Cardiac muscle cell (in vitro differentiated cells and primary cell): ENCODE results near the gene RAET1G. TPM values are rescaled to one million over a fixed set of nuclear protein-coding genes. Genes with fewer than 3 reads are reported as not detected.
"Not testable (repeated sequence)": the region's sequence is repeated elsewhere in the genome, so short reads cannot be mapped to it uniquely, and the experiment has no call there.

Experiments
- DNase-seq, 2 donors: peaks; one replicate each; pipeline versions ENCODE4 v3.0.0 to v3.0.0-alpha.2; 2010 to 2017; ENCODE audit warnings: low read depth in 1 of 2, low spot score in 1 of 2
- H3K27ac ChIP-seq: fragments of 200-600 bp; sonication (generic); 2 replicates; pipeline ENCODE4 v1.5.1; 2016
- H3K27me3 ChIP-seq: fragments of 200-600 bp; sonication (generic); 2 replicates; pipeline ENCODE4 v1.6.0; 2016; ENCODE audit warnings: control low read depth
- H3K36me3 ChIP-seq: fragments of 200-600 bp; sonication (generic); 2 replicates; pipeline ENCODE4 v1.5.1; 2016; ENCODE audit warnings: control low read depth
- H3K4me1 ChIP-seq: fragments of 200-600 bp; sonication (generic); 2 replicates; pipeline ENCODE4 v1.8.1; 2017; ENCODE audit warnings: low read depth, mild to moderate bottlenecking, mixed run types
- H3K4me3 ChIP-seq: fragments of 200-600 bp; sonication (generic); 2 replicates; pipeline ENCODE4 v1.5.1; 2016; ENCODE audit warnings: mild to moderate bottlenecking
- H3K9me3 ChIP-seq: fragments of 200-600 bp; sonication (generic); 2 replicates; pipeline ENCODE4 v1.5.1; 2017; ENCODE audit warnings: low read depth, mild to moderate bottlenecking, control low read depth
- polyA plus RNA-seq: library from polyadenylated mRNA; unstranded; fragments of >200 nt; fragmentation: Nextera tagmentation; extraction: Ambion mirVana; gene quantifications from 2 replicates; pipeline ENCODE4 v1.2.1, GENCODE V29; 2016
- total RNA-seq: library from RNA; depleted of rRNA; stranded (reverse); fragments of >200 nt; gene quantifications from 2 replicates; pipeline ENCODE4 v1.2.3, GENCODE V29; 2016
- TF ChIP-seq, protein P1 (sequence below): IDR thresholded peaks from 2 replicates; pipeline ENCODE4 v1.5.1; 2012; ENCODE audit warnings: low read depth, mild to moderate bottlenecking, low read length

The RAET1G gene
- total and polyA plus RNA-seq, 2 experiments from 2014 or later, result not detected

GRCh38 chr6:149938571-149939355 lies 15.8 kb upstream of the RAET1G start:
- Histone ChIP-seq H3K27ac (no peak overlapping the region), H3K27me3 (peaks cover 100% of the 10 kb centered on the region), H3K36me3 (no peaks in the 10 kb centered on the region), H3K4me1 (no peaks in the 10 kb centered on the region), H3K4me3 (peak overlapping the region; percentile 9), H3K9me3 (no peaks in the 10 kb centered on the region)
- no peak for DNase-seq
- TF ChIP-seq, protein P1, sequence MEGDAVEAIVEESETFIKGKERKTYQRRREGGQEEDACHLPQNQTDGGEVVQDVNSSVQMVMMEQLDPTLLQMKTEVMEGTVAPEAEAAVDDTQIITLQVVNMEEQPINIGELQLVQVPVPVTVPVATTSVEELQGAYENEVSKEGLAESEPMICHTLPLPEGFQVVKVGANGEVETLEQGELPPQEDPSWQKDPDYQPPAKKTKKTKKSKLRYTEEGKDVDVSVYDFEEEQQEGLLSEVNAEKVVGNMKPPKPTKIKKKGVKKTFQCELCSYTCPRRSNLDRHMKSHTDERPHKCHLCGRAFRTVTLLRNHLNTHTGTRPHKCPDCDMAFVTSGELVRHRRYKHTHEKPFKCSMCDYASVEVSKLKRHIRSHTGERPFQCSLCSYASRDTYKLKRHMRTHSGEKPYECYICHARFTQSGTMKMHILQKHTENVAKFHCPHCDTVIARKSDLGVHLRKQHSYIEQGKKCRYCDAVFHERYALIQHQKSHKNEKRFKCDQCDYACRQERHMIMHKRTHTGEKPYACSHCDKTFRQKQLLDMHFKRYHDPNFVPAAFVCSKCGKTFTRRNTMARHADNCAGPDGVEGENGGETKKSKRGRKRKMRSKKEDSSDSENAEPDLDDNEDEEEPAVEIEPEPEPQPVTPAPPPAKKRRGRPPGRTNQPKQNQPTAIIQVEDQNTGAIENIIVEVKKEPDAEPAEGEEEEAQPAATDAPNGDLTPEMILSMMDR, result no peak

DNA sequence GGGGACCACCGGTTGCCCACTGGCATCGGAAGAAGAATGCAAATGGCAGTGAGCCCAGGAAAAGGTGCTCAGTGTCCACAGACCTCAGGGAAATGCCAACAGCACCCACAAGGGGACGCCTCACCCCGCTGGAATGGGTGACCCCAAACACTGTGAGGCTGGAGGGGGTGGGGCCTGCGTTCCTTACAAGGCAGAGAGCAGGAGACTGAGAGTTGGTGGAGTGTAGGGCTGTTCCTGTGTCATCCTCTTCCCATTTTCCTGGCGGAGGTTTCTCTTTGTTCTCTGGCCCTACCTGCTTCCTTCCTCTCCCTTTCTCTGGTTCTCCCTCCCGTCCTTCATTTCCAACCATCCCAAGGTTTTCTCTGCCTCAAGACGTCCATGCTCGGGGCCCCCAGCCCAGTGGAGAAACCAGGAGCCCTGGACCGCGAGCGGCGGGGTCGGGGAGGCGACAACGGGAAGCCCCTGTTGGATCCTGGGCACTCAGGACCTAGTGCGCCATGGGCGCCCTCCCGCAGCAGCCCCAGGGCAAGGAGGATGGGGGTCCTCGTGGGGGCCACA lies 15.2 kb upstream of the RAET1G start:
- H3K4me3 ChIP-seq, H3K36me3 ChIP-seq: not testable (repeated sequence)

DNA sequence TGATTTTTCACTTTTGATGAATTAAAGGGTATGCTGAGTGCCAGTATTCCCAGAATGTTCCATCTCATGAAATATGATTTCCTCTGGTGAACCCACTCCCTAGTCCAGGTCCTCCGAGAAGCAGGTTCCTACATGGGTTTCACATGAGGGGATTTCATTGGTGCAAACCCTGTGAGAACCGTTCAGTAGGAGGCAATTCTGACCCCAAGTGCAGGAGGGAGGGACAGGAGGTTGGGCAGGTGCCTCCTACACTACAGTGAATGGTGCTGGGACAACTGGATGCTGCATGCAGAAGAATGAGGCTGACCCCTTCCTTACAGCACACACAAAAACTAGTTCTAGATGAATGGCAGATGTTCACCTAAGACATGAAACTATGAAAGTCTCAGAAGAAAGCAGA lies 13.8 kb upstream of the RAET1G start:
- TF ChIP-seq, protein P1, result no peak
- no peak overlapping the region for H3K4me3 ChIP-seq
- no peaks in the 10 kb centered on the region for H3K9me3 ChIP-seq
- no peak overlapping the region for H3K27ac ChIP-seq
- no peaks in the 10 kb centered on the region for H3K36me3 ChIP-seq
- H3K27me3 ChIP-seq, result peaks cover 99% of the 10 kb centered on the region
- no peaks in the 10 kb centered on the region for H3K4me1 ChIP-seq
- DNase-seq, result no peak

More for the DNA sequence above, 15.2 kb upstream of the RAET1G start:
- peaks cover 100% of the 10 kb centered on the region for H3K27me3 ChIP-seq
- not testable (repeated sequence) for H3K27ac ChIP-seq, H3K9me3 ChIP-seq, DNase-seq, H3K4me1 ChIP-seq
- TF ChIP-seq, protein P1, result peak; percentile 5

DNA sequence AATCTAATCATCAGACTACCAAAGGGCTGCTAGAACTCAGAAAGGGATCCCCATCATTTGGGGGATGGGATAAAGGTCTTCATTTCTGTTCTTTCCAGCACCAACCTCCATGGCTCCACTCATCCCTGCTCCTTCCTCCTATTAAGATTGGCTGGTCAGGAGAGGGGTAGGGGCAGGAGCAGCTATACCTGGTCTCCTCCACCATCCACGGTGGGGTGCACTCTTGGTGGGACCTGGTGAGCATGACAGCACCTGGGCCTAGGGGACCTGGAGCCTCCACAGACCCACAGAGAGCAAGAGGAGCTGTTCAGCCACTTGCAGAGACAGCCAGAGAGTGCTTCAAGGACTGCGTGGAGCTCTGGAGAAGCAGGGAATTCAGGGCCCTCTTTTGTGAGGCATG lies 12.7 kb upstream of the RAET1G start:
- H3K9me3 ChIP-seq, result no peaks in the 10 kb centered on the region
- TF ChIP-seq, protein P1, result no peak
- no peak overlapping the region for H3K27ac ChIP-seq
- DNase-seq, result no peak
- H3K36me3 ChIP-seq, result no peaks in the 10 kb centered on the region
- H3K27me3 ChIP-seq, result peaks cover 99% of the 10 kb centered on the region
- H3K4me1 ChIP-seq, result no peaks in the 10 kb centered on the region
- no peak overlapping the region for H3K4me3 ChIP-seq

DNA sequence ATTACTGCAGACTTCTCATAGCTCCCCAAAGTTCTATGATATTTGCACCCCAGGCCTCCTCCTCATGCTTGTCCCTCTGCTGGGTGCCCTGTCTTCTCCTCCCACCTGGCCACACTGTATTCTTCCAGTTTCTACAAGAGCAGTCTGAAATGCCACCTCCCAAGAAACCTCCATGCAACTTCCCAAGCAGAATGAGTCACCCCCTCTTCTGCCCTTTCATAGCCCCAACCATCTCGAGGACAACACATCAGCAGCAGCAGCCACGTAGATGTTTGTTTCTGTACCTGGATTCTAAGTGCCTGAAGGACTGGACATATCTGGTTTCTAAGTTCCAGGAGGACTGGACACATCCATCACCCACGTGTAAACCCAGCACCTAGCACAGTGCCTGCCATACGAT lies 12.3 kb upstream of the RAET1G start:
- H3K4me1 ChIP-seq, result no peaks in the 10 kb centered on the region
- H3K27me3 ChIP-seq, result peaks cover 99% of the 10 kb centered on the region
- H3K36me3 ChIP-seq, result no peaks in the 10 kb centered on the region
- no peak overlapping the region for H3K27ac ChIP-seq
- no peak overlapping the region for H3K4me3 ChIP-seq
- TF ChIP-seq, protein P1, result no peak
- no peak for DNase-seq
- H3K9me3 ChIP-seq, result no peaks in the 10 kb centered on the region
